GM12875 (cell line): ENCODE results near the gene CNTD1.
A peak's percentile ranks its signal among the peaks of the same experiment; 100 is the strongest.

ENCODE experiments used
- H3K4me3 ChIP-seq: one replicate; pipeline ENCODE4 v1.5.1; 2011; ENCODE audit warnings: low read depth, low read length, control low read depth
- CTCF ChIP-seq: IDR thresholded peaks from 2 replicates; pipeline ENCODE4 v1.5.1; 2011; ENCODE audit warnings: low read depth, mild to moderate bottlenecking, control low read depth, inconsistent platforms, low read length, moderate library complexity, borderline replicate concordance; ENCODE audit not compliant: insufficient read depth

CNTD1 gene

GRCh38 chr17:42797067-42798007 lies 1.3 kb upstream of the CNTD1 start:
- peak overlapping the region; percentile 75 for H3K4me3 ChIP-seq
- no peak for TF ChIP-seq CTCF

GRCh38 chr17:42798011-42798382 lies 664 bp upstream of the CNTD1 start:
- TF ChIP-seq CTCF, result no peak
- H3K4me3 ChIP-seq, result peak overlapping the region; percentile 75

GRCh38 chr17:42803074-42803883 lies 4.6 kb downstream of the CNTD1 start:
- no peak for TF ChIP-seq CTCF
- no peak overlapping the region for H3K4me3 ChIP-seq

GRCh38 chr17:42804918-42805367 lies 6.3 kb downstream of the CNTD1 start:
- no peak overlapping the region for H3K4me3 ChIP-seq

GRCh38 chr17:42806249-42806648 lies 7.6 kb downstream of the CNTD1 start:
- H3K4me3 ChIP-seq, result no peak overlapping the region
- TF ChIP-seq CTCF, result no peak

More at GRCh38 chr17:42804918-42805367, 6.3 kb downstream of the CNTD1 start:
- TF ChIP-seq CTCF, result no peak

GRCh38 chr17:42809250-42809649 lies 10.6 kb downstream of the CNTD1 start:
- H3K4me3 ChIP-seq, result no peak overlapping the region
- TF ChIP-seq CTCF, result no peak
